CD4-positive, alpha-beta T cell treated with Interleukin-15 for 4 hours (primary cell): ENCODE data around the gene IL5.

ENCODE experiments used
- DNase-seq: peaks from one replicate; pipeline ENCODE4 v3.0.0-alpha.2; 2020; ENCODE audit warnings: low spot score

Gene IL5

GRCh38 chr5:132498152-132498551 is 45.2 kb downstream of the IL5 start:
- DNase-seq, result no peak

DNA sequence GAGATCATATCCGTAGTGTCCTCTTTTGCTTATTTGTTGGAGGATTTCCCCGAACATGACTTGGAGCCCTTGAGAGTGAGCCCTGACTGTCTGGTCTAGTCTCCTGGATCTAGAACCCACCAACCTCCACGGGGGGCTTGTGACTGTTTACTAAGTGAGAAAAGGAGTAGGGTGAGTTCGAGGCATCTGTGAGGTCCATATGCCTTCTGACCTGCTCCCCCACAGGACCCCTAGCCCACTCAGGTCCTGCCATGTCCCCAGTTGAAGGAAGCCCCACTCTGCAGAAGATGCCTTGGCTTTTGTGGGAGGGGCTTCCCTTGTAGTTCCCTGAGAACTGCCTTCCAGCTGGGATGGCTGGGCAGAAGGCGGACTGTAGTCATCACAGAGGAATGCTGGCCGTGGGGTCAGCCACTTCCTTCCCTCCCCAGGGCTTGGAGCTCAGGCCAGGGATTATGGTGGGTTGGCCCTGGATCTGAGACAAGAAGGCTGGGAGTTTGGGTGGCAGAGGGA is 45.8 kb downstream of the IL5 start:
- no peak for DNase-seq

GRCh38 chr5:132496631-132497487 is 46.5 kb downstream of the IL5 start:
- DNase-seq, result peak; percentile 63

- DNase-seq, result peak; percentile 92
These were observed 47.1 kb downstream of the IL5 start for GRCh38 chr5:132496191-132496630.

- peak; percentile 60 for DNase-seq
These were observed 47.6 kb downstream of the IL5 start for GRCh38 chr5:132495667-132496190.

DNA sequence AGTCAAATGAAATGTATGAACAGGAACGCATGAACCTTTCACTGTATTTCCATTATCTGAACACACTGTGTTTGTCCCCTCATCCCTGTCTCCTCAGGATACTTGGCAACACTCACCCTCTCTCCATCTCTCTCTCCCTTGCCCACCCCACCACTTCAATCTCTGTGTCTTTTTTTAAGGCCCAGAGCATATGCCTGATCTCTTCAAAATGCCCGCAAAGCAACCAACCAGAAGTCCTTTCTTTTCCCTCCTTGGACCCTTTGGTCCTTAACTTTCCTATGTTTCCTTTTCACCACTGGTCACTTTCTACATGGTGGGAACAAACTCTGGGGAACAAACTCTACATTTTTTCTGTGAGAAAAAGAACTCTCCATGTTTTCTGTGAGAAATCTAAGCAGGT is 49.5 kb downstream of the IL5 start:
- DNase-seq, result no peak

DNA sequence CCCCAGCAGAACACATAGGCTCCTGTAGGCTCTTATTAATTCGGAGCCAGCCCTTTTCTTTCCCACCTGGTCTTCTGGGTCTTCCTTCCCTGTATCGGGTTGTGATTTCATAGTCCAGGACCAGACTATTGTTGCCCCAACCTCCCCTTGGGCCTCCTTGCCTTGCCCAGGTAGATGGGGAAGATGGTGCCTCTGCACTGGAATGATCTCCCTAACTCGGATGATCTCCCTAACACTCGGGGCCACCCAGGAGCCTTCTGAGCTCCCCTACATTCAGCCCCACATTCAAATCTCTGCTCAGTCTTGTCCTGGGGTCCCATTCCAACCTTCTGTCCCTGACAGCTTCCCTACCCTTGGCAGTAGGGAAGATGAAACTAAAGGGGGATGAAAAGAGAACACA is 50.1 kb downstream of the IL5 start:
- no peak for DNase-seq

DNA sequence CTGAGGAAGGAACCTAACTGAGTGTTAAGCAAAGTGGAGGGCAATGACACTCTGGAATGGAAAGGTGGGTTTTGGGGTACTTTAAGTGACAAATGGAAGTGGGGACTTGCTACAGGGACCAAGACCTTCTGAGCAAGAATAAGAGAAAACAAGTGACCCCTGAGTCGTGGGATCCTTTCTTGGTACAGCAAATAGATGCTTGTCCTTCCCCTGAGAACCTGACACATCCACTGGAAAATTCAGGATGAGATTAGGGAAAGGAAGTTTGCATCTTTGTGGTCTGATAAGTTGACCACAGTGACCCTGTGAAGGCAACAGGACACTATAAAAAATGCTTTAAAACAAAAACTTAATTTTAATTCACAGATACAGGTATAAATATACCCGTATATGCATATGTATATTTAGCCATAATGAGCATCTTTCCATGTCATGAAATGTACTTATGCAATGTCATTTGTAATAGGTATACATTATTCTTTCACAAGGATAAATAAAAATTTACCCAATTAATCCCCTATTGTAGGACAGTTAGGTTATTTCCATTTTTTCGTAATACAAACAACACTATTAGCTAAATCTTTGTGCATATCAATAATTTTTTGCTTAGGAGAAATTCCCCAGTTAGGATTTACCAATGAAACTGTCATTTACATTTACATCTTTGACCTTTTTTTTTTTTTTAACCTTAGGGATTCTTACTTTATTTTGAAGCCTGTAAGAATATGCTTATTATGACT is 50.8 kb downstream of the IL5 start:
- no peak for DNase-seq
